GM21528 (cell line): ENCODE measurements around the gene SYNPO2L.
"Not testable (repeated sequence)": the region's sequence is repeated elsewhere in the genome, so short reads cannot be mapped to it uniquely, and the experiment has no call there.

ENCODE experiments used
- ATAC-seq: cut with Tn5 transposase; IDR thresholded peaks from one replicate; pipeline ENCODE4 v1.9.1; 2021; ENCODE audit warnings: mild to moderate bottlenecking, moderate library complexity; ENCODE audit not compliant: unreplicated experiment, low FRiP score

Gene SYNPO2L

GRCh38 chr10:73655990-73656298, at the start of gene SYNPO2L:
Gene SYNPO2L (minus strand): TSS chr10:73656029. CDS start chr10:73655922, 107 bp downstream.
- ATAC-seq, result no peak

GRCh38 chr10:73703924-73704323, 48.1 kb upstream of the SYNPO2L start:
- ATAC-seq, result not testable (repeated sequence)

GRCh38 chr10:73698819-73699218, 43.0 kb upstream of the SYNPO2L start:
- not testable (repeated sequence) for ATAC-seq

- ATAC-seq, result not testable (repeated sequence)
These were observed 41.9 kb upstream of the SYNPO2L start, which contains the start of gene AGAP5 for GRCh38 chr10:73697675-73698159. Gene AGAP5 (minus strand): TSS chr10:73698109. CDS start chr10:73697755, 354 bp downstream.

- ATAC-seq, result not testable (repeated sequence)
These were observed 39.5 kb upstream of the SYNPO2L start for GRCh38 chr10:73695302-73695701.

- ATAC-seq, result not testable (repeated sequence)
These were observed 34.9 kb upstream of the SYNPO2L start for GRCh38 chr10:73690755-73691154.

GRCh38 chr10:73689596-73689995, 33.8 kb upstream of the SYNPO2L start:
- ATAC-seq, result not testable (repeated sequence)

GRCh38 chr10:73687641-73688040, 31.8 kb upstream of the SYNPO2L start:
- not testable (repeated sequence) for ATAC-seq

- ATAC-seq, result not testable (repeated sequence)
These were observed 18.7 kb upstream of the SYNPO2L start for GRCh38 chr10:73674546-73674945.

GRCh38 chr10:73668378-73668777, 12.5 kb upstream of the SYNPO2L start:
- ATAC-seq, result not testable (repeated sequence)

GRCh38 chr10:73666153-73666809, 10.5 kb upstream of the SYNPO2L start:
- ATAC-seq, result not testable (repeated sequence)

- not testable (repeated sequence) for ATAC-seq
These were observed 9.8 kb upstream of the SYNPO2L start for GRCh38 chr10:73665581-73665980.

- not testable (repeated sequence) for ATAC-seq
These were observed 8.6 kb upstream of the SYNPO2L start for GRCh38 chr10:73664156-73665040.

- not testable (repeated sequence) for ATAC-seq
These were observed 7.8 kb upstream of the SYNPO2L start for GRCh38 chr10:73663621-73664020.

GRCh38 chr10:73662705-73663104, 6.9 kb upstream of the SYNPO2L start:
- ATAC-seq, result not testable (repeated sequence)

GRCh38 chr10:73655257-73655989, 406 bp downstream of the SYNPO2L start:
- ATAC-seq, result no peak

- no peak for ATAC-seq
These were observed 2.1 kb downstream of the SYNPO2L start for GRCh38 chr10:73653701-73654100.

GRCh38 chr10:73653195-73653594, 2.6 kb downstream of the SYNPO2L start:
- no peak for ATAC-seq

GRCh38 chr10:73650537-73651331, 5.1 kb downstream of the SYNPO2L start:
- ATAC-seq, result no peak
